Sigmoid colon (tissue), 7 donors: Measurements from ENCODE around the gene LMNTD1. TPM values are rescaled to one million over a fixed set of nuclear protein-coding genes. Genes with fewer than 3 reads are reported as not detected.

Experiments
- DNase-seq: peaks from one replicate; pipeline ENCODE4 v3.0.0-alpha.2; 2019
- H3K27ac ChIP-seq, 4 donors: fragments of 200-600 bp; sonication (generic); one replicate each; pipeline ENCODE4 v1.5.1; 2016 to 2019; ENCODE audit warnings: mild to moderate bottlenecking in 1 of 4
- H3K27me3 ChIP-seq, 3 donors: fragments of 200-600 bp; sonication (generic); one replicate each; pipeline ENCODE4 v1.5.1; 2019; ENCODE audit warnings: mild to moderate bottlenecking in 1 of 3
- H3K36me3 ChIP-seq, 4 donors: fragments of 200-600 bp; sonication (generic); one replicate each; pipeline ENCODE4 v1.5.1; 2016 to 2019
- H3K4me1 ChIP-seq, 4 donors: fragments of 200-600 bp; sonication (generic); one replicate each; pipeline ENCODE4 v1.5.1; 2017 to 2019
- H3K4me3 ChIP-seq, 4 donors: fragments of 200-600 bp; sonication (generic); one replicate each; pipeline ENCODE4 v1.5.1; 2017 to 2019; ENCODE audit warnings: mild to moderate bottlenecking in 2 of 4, moderate library complexity in 1 of 4
- H3K9me3 ChIP-seq, 4 donors: fragments of 200-600 bp in 3 of 4; sonication (generic) in 3 of 4; one replicate each; pipeline versions ENCODE4 v1.5.1 to v1.6.1; 2013 to 2019
- CTCF ChIP-seq, 4 experiments: fragments of 450-650 bp in 3 of 4; fragments of 200-600 bp in 1 of 4; IDR thresholded peaks; one replicate each; pipeline ENCODE4 v1.5.1; 2016 to 2019; ENCODE audit warnings: antibody characterized with exemption in 4 of 4, mild to moderate bottlenecking in 3 of 4, moderate library complexity in 2 of 4
- EP300 ChIP-seq, 4 donors: sonication (generic); formaldehyde crosslinking; IDR thresholded peaks; one replicate each; pipeline ENCODE4 v1.6.1; 2017; ENCODE audit warnings: antibody characterized with exemption in 4 of 4
- POLR2A ChIP-seq, 2 donors: fragments of 450-650 bp; IDR thresholded peaks; one replicate each; pipeline ENCODE4 v1.6.1; 2016; ENCODE audit warnings: antibody characterized with exemption in 2 of 2, mild to moderate bottlenecking in 2 of 2, moderate library complexity in 2 of 2
- POLR2AphosphoS5 ChIP-seq, 4 donors: sonication (generic); formaldehyde crosslinking; IDR thresholded peaks; one replicate each; pipeline ENCODE4 v1.6.1; 2017; ENCODE audit warnings: antibody characterized with exemption in 4 of 4
- WGBS, 2 donors: extraction: QIAGEN DNeasy Blood & Tissue Kit; methylation state at CpG; one replicate each; pipeline ENCODE4 v1.1.7; 2013; 5-methylcytosine and 5-hydroxymethylcytosine counted together
- intact Hi-C: fragments of 100-400 bp; cut with DNase I; formaldehyde crosslinking; loops from one replicate; pipeline ENCODE4 v1.15.1; 2023
- polyA plus RNA-seq, 3 donors: library from polyadenylated mRNA; stranded (reverse); fragments of 200-250 nt; gene quantifications; one replicate each; pipeline ENCODE4 v1.2.3, GENCODE V29; 2013
- total RNA-seq, 4 donors: library from RNA; depleted of rRNA; stranded (reverse); fragments of >200 nt; gene quantifications; one replicate each; pipeline ENCODE4 v1.1.0, GENCODE V29; 2016
- donor health status: healthy with polysubstance abuse.
- donor health status: Bipolar disorder and iron deficiency.
- donor health status: healthy.

Gene LMNTD1
- total and polyA plus RNA-seq, 7 donors, result 1.5 to 1.9 TPM; not detected in 5

DNA sequence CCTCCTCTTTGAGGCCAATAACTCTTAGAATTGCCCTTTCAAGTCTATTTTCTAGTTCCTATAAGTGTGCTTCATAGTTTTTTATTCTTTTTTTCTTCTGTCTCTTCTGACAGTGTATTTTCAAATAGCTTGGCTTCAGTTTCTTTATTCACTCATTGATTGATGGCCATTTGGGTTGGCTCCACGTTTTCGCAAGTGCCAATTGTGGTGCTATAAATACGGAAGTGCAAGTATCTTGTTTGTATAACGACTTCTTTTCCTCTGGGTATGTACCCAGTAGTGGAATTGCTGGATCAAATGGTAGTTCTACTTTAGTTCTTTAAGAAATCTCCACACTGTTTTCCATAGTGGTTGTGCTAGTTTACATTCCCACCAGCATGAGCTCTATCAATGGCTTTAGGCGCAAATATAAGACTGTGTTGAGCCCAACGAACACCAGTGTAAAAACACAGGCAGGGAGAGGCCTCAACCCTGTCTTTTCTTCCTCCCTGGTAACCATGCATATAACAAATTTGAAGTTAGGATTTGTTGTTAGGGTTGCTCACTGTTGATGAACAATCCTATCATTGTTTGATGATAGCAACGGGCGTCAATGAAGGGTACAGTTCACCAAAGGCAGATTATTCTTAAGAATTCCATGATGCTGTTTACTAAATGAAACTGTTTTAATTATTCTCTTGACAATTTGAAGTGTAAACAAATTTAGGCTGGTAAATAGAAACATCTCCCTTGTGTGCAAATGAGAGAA lies 13.3 kb upstream of the LMNTD1 start:
- TF ChIP-seq POLR2A (IDR thresholded peaks at IDR 0.05), result no peak
- TF ChIP-seq EP300 (IDR thresholded peaks at IDR 0.05), result no peak
- no peak for TF ChIP-seq POLR2AphosphoS5 (IDR thresholded peaks at IDR 0.05)
- no peak for TF ChIP-seq CTCF (IDR thresholded peaks at IDR 0.05)
- peaks cover 0 to 3% (median 0%) of the 10 kb centered on the region in 4 donors for H3K9me3 ChIP-seq
- no peak overlapping the region for H3K27ac ChIP-seq
- WGBS, 2 donors, result 76 to 84% methylated on average over 8 of the region's 8 CpGs
- H3K36me3 ChIP-seq, result no peaks in the 10 kb centered on the region
- no peak for DNase-seq
- intact Hi-C loops, result no loop called here
- no peaks in the 10 kb centered on the region for H3K27me3 ChIP-seq
- H3K4me1 ChIP-seq, result no peaks in the 10 kb centered on the region
- H3K4me3 ChIP-seq, result no peak overlapping the region

- DNase-seq, result no peak
- Histone ChIP-seq H3K27ac (no peak overlapping the region), H3K36me3 (no peaks in the 10 kb centered on the region), H3K4me1 (peaks cover 0 to under 1% (median 0%) of the 10 kb centered on the region in 4 donors), H3K4me3 (no peak overlapping the region), H3K27me3 (no peaks in the 10 kb centered on the region), H3K9me3 (no peaks in the 10 kb centered on the region)
- no peak for TF ChIP-seq CTCF (IDR thresholded peaks at IDR 0.05)
- no peak for TF ChIP-seq POLR2A (IDR thresholded peaks at IDR 0.05)
- no peak for TF ChIP-seq POLR2AphosphoS5 (IDR thresholded peaks at IDR 0.05)
- no peak for TF ChIP-seq EP300 (IDR thresholded peaks at IDR 0.05)
- WGBS, 2 donors, result 83 to 93% methylated on average over 7 of the region's 7 CpGs
- intact Hi-C loops, result no loop called here
Observed at GRCh38 chr12:25558586-25558985, 5.5 kb upstream of the LMNTD1 start.

DNA sequence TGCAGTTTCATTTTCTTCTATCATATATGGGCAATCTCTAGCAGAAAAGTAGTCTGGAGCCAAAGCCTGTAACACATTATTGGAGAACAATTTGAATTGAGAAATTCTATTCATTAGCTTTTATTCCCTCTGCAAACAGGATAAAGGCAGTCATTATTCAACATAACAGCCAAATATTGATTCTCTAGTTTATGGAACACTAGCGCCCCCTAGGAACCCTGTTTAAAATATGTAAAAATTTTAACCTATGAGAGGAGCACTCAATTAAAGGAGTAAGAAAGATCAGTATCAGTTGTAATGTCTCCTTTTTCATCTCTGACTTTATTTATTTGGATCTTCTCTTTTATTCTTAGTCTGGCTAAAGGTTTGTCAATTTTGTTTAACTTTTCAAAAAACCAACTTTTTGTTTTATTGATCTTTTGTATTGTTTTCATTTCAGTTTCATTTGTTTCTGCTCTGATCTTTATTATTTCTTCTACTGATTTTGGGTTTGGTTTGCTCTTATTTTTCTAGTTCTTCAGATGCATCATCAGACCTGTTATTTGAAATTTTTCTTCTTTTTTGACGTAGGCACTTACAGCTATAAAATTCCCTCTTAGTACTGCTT lies 4.8 kb upstream of the LMNTD1 start:
- Histone ChIP-seq H3K4me1 (peaks cover 0 to 7% (median 0%) of the 10 kb centered on the region in 4 donors), H3K36me3 (no peaks in the 10 kb centered on the region), H3K27me3 (no peaks in the 10 kb centered on the region), H3K9me3 (no peaks in the 10 kb centered on the region), H3K27ac (no peak overlapping the region), H3K4me3 (no peak overlapping the region)
- TF ChIP-seq EP300 (IDR thresholded peaks at IDR 0.05) (no peak), POLR2A (IDR thresholded peaks at IDR 0.05) (no peak), CTCF (IDR thresholded peaks at IDR 0.05) (peak in 1 of 4 experiments; percentile 15), POLR2AphosphoS5 (IDR thresholded peaks at IDR 0.05) (no peak)
- 28 to 42% methylated on average over 2 of the region's 2 CpGs for WGBS, 2 donors
- intact Hi-C loops, result no loop called here
- no peak for DNase-seq

GRCh38 chr12:25556153-25556552 lies 3.1 kb upstream of the LMNTD1 start:
- Histone ChIP-seq H3K4me1 (peaks cover 0 to 8% (median 0%) of the 10 kb centered on the region in 4 donors), H3K27me3 (no peaks in the 10 kb centered on the region), H3K36me3 (no peaks in the 10 kb centered on the region), H3K27ac (no peak overlapping the region), H3K9me3 (no peaks in the 10 kb centered on the region), H3K4me3 (no peak overlapping the region)
- 89 to 93% methylated on average over 6 of the region's 6 CpGs for WGBS, 2 donors
- intact Hi-C loops, result no loop called here
- DNase-seq, result no peak
- TF ChIP-seq POLR2AphosphoS5 (IDR thresholded peaks at IDR 0.05), result no peak
- no peak for TF ChIP-seq CTCF (IDR thresholded peaks at IDR 0.05)
- no peak for TF ChIP-seq EP300 (IDR thresholded peaks at IDR 0.05)
- TF ChIP-seq POLR2A (IDR thresholded peaks at IDR 0.05), result no peak
